ENCODE measurements around the gene DPF1.
"Not testable (repeated sequence)": the region's sequence is repeated elsewhere in the genome, so short reads cannot be mapped to it uniquely, and the experiment has no call there.

Gene DPF1

GRCh38 chr19:38250428-38250820 lies 26.4 kb upstream of the DPF1 start:
- no peak for DNase-seq

GRCh38 chr19:38248421-38248820 lies 24.4 kb upstream of the DPF1 start:
- no peak for DNase-seq

GRCh38 chr19:38247734-38248268 lies 23.8 kb upstream of the DPF1 start:
- DNase-seq = no peak

- no peak for DNase-seq
Measured at GRCh38 chr19:38247126-38247525, 23.1 kb upstream of the DPF1 start.

GRCh38 chr19:38245826-38246498 lies 21.9 kb upstream of the DPF1 start:
- no peak for DNase-seq

- DNase-seq = no peak
Measured at GRCh38 chr19:38243279-38243673, 19.3 kb upstream of the DPF1 start.

GRCh38 chr19:38239816-38240215 lies 15.8 kb upstream of the DPF1 start:
- no peak for DNase-seq

- DNase-seq = no peak
Measured at GRCh38 chr19:38234615-38235014, 10.6 kb upstream of the DPF1 start.

GRCh38 chr19:38233740-38234251 lies 9.8 kb upstream of the DPF1 start:
- DNase-seq = no peak

- DNase-seq = no peak
Measured at GRCh38 chr19:38231918-38232317, 7.9 kb upstream of the DPF1 start.

- not testable (repeated sequence) for DNase-seq
Measured at GRCh38 chr19:38230506-38231133, 6.6 kb upstream of the DPF1 start.

- DNase-seq = peak; percentile 32
Measured at GRCh38 chr19:38229585-38230073, 5.6 kb upstream of the DPF1 start.

GRCh38 chr19:38228491-38229439 lies 4.7 kb upstream of the DPF1 start:
- no peak for DNase-seq

- DNase-seq = no peak
Measured at GRCh38 chr19:38228005-38228377, 4.0 kb upstream of the DPF1 start.

- no peak for DNase-seq
Measured at GRCh38 chr19:38227287-38228004, 3.4 kb upstream of the DPF1 start.

- not testable (repeated sequence) for DNase-seq
Measured at GRCh38 chr19:38224863-38225218, 819 bp upstream of the DPF1 start.

- DNase-seq = no peak
Measured at GRCh38 chr19:38223617-38224013, 407 bp downstream of the DPF1 start.

- DNase-seq = no peak
Measured at GRCh38 chr19:38223119-38223523, 901 bp downstream of the DPF1 start.

- DNase-seq = no peak
Measured at GRCh38 chr19:38221919-38222830, 1.8 kb downstream of the DPF1 start.

GRCh38 chr19:38221421-38221820 lies 2.6 kb downstream of the DPF1 start:
- no peak for DNase-seq

GRCh38 chr19:38219221-38219620 lies 4.8 kb downstream of the DPF1 start:
- no peak for DNase-seq
